GM19328 (cell line): Measurements from ENCODE around the gene PITPNM3.
A peak's percentile ranks its signal among the peaks of the same experiment; 100 is the strongest.

Experiments
- ATAC-seq: cut with Tn5 transposase; IDR thresholded peaks from one replicate; pipeline ENCODE4 v1.9.1; 2021; ENCODE audit warnings: mild to moderate bottlenecking, moderate library complexity; ENCODE audit not compliant: unreplicated experiment

PITPNM3 gene

DNA sequence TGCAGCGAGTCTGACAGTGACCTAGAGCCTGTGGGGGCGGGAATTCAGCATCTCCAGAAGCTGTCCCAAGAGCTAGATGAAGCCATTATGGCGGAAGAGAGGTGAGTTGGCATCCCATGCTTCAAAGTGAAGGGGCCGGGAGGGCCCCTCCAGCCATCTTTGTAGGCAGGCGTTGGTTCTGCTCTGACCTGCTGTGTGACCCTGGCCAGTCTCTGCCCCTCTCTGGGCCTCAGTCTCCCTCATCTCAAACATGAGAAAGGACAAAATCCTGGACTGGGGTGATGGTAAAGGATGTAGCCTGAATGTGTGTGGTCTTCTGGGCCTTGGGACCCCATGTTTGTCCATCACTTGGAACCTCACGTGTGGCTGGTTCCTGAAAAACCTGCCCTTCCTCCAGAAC lies 107.0 kb downstream of the PITPNM3 start:
- ATAC-seq = no peak

DNA sequence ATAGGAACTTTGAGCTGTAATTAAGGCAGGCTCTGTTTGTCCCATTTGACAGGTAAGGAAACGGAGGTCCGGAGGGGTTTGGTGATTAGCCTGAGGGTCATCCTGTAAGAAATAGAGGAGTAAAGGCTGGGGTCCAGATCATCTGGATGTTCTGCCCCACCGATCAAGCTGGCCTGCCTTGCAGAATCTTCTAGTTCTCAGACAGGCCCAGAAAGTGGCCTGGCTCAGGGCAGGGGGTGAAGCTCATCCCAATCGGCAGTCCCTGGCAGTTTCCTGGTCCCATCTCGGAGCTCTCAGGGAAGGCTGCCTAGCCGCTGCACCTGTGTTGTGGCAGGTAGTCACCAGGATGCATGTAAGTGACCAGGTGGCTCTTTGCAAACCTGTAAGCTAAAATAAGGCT lies 107.9 kb downstream of the PITPNM3 start:
- no peak for ATAC-seq

DNA sequence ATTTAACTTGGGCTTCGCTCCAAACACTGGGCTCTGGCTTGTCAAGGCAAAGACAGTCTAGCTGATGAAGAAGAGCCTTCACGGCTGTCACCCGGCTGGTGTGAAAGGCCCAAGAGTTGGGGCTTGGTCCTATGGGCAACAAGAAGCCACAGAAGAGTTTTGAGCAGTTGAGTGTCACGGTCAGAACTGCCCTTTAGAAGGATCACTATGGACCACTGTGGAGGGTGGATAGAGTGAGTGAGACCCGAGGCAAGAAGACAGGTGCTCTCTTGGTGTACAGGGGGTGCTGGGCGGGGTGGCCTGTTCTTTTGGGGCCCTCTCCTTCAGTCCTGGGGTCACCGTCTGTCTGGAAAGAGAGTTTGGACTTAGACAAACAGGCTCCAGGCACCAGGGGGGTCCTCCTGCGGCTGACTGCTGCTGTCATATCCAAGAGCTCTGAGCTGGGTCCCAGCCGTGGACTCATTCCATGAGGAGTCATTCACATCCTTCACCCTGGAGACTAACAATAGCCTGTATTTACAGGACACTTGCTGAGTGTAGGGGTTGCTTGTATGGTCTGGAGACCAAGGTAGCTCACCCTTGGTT lies 109.7 kb downstream of the PITPNM3 start:
- ATAC-seq = no peak

DNA sequence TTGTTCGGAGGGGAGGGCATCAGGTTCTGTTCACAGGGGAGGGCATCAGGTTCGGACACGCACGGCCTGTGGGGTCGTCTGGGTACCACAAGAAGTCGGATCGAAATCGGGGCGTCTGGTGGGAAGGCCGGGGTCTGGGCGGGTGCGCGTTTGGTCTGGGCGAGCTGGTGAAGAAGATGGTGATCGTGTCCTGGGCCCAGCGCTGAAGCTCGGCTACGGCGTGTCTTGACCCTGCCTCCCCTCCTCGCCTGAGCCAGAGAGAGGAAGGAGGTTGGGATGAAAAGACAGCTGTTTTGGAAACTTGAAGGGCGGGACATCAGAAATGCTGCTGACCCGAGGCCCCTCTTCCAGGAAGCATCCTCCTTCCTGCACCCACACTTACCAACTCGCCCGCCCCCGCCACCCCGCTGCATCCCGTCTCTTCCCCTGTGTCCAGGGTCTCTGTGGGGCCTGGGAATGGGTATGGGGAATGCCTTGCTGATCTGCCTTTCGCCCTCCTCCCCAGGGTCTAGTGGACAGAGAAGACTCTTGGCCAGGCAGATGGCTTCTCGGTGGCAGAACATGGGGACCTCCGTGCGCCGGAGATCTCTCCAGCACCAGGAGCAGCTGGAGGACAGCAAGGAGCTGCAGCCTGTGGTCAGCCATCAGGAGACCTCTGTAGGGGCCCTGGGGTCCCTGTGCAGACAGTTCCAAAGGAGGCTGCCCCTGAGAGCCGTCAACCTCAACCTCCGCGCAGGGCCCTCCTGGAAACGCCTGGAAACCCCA lies 111.6 kb downstream of the PITPNM3 start:
- ATAC-seq = no peak

DNA sequence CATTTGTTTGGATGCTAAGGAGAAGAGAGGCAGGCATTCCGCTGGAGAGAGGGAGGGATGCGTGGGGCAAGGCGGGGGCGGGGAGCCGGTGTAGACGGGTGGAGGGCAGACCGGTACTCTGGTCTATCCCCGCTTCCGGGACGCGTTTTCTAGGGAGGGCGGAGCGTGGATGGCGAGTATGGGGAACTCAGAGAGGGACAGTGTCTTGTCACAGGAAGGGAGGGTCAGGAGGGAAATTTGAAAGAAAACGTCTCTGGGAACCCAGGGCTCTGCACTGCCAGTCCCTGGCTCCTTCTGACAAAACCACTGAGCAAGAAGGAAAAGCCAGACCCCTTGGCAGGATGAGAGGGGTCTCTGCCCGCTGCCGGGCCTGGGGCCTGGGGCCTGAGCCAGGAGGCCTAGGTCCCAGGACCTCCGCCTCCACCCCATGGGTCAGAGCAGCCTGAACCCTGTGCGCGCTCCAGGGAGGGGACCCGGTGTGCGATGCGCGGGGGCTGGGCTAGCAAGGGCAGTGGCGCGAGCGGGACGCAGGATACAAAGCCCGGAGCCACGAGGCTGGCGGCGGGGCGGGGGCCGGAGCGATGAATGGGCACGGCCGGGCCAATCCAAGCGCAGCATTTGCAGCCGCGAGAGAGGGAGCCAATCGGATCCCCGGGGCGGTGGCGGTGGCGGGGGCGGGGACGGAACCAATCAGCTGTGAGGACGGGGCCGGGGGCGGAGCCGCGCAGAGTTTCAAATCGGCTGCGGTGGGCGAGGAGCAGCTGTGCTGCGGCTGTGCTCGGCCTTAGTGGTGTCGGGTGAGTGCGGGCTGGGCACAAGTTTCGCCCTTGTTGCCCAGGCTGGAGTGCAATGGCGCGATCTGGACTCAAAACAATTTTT lies 112.4 kb downstream of the PITPNM3 start, which contains the start of gene PIMREG:
Gene PIMREG (plus strand): TSS at position 764 of the 879 bp plus-strand sequence. CDS start 656 bp downstream, outside the sequence.
- ATAC-seq = peak; percentile 77

GRCh38 chr17:6442775-6443174 lies 113.6 kb downstream of the PITPNM3 start:
- ATAC-seq = no peak

GRCh38 chr17:6439951-6440350 lies 116.4 kb downstream of the PITPNM3 start:
- ATAC-seq = no peak

DNA sequence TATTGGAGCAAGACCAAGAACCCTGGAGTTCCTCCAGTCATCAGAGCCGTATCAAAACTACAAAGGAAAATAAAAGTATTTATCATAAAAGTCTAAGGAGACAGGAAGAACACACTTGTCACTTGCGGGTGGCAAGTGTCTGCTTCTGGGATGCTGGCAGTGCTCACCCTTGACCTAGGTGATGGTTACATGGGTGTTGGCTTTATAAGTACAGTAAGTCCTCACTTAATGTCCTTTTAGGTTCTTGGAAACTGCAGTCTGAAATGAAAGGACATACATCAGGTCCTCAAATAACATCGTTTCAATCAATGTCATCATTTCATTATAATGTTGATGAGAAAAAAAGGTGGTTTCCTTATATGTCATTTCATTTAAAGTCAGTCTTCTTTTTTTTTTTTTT lies 118.4 kb downstream of the PITPNM3 start:
- no peak for ATAC-seq

- no peak for ATAC-seq
Observed at GRCh38 chr17:6437466-6437865, 118.9 kb downstream of the PITPNM3 start.

GRCh38 chr17:6435968-6436367 lies 120.4 kb downstream of the PITPNM3 start:
- ATAC-seq = no peak

GRCh38 chr17:6435051-6435450 lies 121.3 kb downstream of the PITPNM3 start, which contains the start of gene AIPL1:
AIPL1 (minus strand) TSS chr17:6435121; CDS start chr17:6435104, 17 bp downstream.
- no peak for ATAC-seq

- no peak for ATAC-seq
Observed at GRCh38 chr17:6430769-6431168, 125.6 kb downstream of the PITPNM3 start.

DNA sequence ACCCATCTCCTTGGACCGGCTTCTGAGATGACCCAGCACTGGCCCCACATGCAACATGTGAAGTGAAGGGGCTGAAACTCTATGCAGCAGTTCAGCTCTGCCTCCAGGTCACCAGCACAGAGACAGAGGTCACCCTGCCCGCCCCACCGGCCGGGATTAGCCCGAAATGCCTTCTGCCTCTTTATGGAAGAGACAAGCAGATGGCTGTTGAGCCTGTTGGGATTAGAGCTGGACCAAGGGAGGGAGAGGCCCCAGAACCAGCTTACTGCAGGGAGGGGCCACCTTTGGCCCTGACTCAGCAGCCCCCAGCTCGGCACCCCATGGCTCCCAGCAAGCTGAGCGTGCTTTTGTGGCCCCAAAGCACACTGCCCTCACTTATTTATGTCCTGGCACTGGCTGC lies 127.1 kb downstream of the PITPNM3 start:
- ATAC-seq = no peak

DNA sequence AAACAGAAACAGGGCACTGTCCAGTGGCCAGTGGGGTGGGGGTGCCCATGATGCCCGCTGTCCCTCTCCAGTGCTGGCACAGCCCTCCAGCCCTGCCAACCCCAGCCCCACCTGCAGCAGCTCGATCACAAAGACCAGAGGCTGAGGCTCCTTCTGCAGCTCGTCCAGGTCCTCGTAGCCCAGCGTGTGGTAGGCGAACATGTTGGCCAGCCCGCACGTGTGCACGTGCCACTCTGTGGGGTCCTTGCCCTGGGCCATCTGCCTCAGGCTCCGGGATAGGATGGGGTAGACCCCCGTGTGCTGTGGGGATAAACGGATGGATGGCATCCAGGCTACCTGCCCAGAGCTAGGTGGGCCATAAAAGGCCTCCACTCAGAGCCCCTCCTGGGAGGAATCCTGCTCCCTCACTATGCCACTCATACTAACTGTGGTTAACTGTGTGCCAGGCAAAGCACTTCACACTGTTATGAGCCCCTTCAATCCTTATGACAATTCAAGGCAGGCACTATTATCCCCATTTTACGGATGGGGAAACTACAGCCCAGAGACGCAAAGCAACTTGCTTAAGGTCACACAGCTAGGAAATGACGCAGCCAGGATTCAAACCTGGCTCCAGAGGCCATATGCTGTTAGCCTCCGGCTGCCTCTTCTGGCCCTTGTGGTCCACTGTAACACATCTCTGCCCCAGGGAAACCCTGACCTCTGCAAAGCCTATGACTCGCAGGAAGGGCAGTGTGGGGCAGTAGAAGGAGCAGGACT lies 128.0 kb downstream of the PITPNM3 start:
- ATAC-seq = no peak

- no peak for ATAC-seq
Observed at GRCh38 chr17:6427279-6427781, 129.0 kb downstream of the PITPNM3 start.

DNA sequence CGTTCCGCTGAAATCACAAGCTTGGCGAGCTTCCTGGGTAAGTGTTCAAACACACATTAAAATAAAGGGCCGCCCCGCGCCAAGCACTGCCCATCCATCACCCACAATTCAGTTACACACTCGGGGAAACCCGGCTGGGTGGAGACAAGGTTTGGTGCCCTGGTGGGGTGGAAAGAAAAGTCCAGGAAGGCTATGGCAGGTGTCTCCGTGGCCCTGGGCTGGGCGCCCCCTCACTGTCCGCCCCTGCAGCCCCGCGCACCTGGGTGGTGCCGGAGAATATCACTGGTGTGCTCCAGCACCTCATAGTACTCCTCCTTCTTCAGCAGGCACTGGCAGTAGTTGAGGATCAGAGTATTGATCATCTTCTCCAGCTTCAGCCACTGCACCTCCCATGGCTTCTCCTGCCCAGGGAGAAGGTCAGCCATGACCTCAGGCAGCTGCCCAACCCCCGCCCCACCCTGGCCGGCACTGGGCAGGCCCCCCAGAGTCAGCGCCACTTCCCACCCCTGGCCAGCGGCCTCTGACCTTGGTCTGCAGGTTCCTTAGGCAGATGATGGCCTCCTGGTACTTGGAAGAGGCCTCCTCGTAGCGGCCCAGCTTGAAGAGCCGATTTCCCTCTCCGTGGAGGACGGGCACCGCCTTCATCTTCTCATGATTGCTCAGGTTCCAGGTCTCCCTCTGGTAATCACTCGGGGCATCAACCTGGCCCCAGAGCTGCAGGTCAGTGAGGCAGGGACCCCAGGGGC lies 129.8 kb downstream of the PITPNM3 start:
- no peak for ATAC-seq

DNA sequence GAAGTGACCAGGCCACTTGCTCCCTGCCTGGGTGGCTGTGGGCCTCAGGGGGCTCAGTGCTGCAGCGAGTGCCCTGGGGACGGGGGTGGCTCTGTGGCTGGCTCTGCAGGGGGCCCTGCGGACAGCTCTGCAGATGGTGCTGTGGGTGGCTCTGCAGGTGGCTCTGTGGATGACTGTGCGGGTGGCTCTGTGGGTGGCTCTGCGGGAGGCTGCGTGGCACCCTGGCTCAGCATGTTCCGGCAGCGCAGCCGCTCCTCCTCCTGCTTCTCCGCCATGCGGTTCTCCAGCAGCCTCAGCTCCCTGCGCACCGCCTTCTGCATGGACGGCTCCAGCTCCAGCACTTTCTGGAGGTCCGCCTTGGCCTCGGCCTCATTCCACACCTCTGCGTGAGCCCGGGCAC lies 130.9 kb downstream of the PITPNM3 start:
- ATAC-seq = no peak

DNA sequence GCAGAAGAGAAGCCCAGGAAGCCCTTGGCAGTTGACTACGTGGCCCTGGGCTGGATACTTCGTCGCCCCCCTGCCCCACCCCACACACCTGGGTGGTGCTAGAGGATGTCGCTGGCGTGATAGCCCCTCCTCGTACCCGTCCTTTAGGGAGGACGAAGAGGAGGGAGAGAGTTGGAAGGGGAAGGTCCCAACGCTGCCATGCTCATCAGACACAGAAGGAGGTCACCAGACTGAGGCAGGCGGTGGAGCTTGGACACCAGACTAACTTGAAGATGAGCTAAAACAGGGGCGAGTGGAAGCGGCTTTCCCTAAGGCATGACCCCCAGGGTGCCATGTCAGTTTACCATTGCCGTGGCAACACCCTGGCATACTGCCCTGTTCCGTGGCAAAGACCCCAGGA lies 132.4 kb downstream of the PITPNM3 start:
- ATAC-seq = no peak

- ATAC-seq = no peak
Observed at GRCh38 chr17:6422654-6423241, 133.6 kb downstream of the PITPNM3 start.
